A549 (cell line): ENCODE data around the gene IFNL2. TPM values are rescaled to one million over a fixed set of nuclear protein-coding genes. Genes with fewer than 3 reads are reported as not detected.

Experiments used
- ATAC-seq, 2 experiments: fragments of 200-7000 bp in 1 of 2; fragments of >200 bp in 1 of 2; cut with Nextera tagmentation in 1 of 2; cut with Tn5 transposase in 1 of 2; 3 replicates each; pipeline versions ENCODE4 v1.8.0 to v1.9.1; 2018 to 2020; ENCODE audit warnings: mild to moderate bottlenecking in 1 of 2, moderate library complexity in 1 of 2
- CTCF ChIA-PET: fragments of 300-600 bp; sonication (Branson Sonifier 250); formaldehyde crosslinking; extraction: SDS; loops from one replicate; lab custom pipeline; 2021; ENCODE audit warnings: antibody characterized with exemption, inconsistent platforms; lab: Yijun Ruan, JAX
- POLR2A ChIA-PET: fragments of 350-600 bp; formaldehyde crosslinking; extraction: SDS; loops from one replicate; lab custom pipeline; 2021; ENCODE audit warnings: antibody characterized with exemption, inconsistent platforms; lab: Yijun Ruan, JAX
- DNase-seq, 2 experiments: peaks; one replicate each; pipeline versions ENCODE4 v3.0.0 to v3.0.0-alpha.2; 2011 to 2016; ENCODE audit warnings: low read depth in 1 of 2, low spot score in 1 of 2
- FAIRE-seq: peaks from 2 replicates; lab custom pipeline; 2011; peaks lifted over from hg19 to GRCh38; lab: Jason Lieb, UNC
- H3K27ac ChIP-seq, 2 experiments: fragments of >200 bp; sonication (Bioruptor Twin); formaldehyde crosslinking; 3 replicates each; pipeline ENCODE4 v1.5.1; 2016 to 2017
- H3K4me1 ChIP-seq: fragments of >200 bp; sonication (Bioruptor Twin); formaldehyde crosslinking; 3 replicates; pipeline ENCODE4 v1.6.1; 2016
- H3K4me2 ChIP-seq: fragments of >200 bp; sonication (Bioruptor Twin); formaldehyde crosslinking; 3 replicates; pipeline ENCODE4 v1.6.1; 2016
- H3K4me3 ChIP-seq: fragments of >200 bp; sonication (Bioruptor Twin); formaldehyde crosslinking; 3 replicates; pipeline ENCODE4 v1.5.1; 2016
- H3K9me3 ChIP-seq: fragments of >200 bp; sonication (Bioruptor Twin); formaldehyde crosslinking; 3 replicates; pipeline ENCODE4 v1.6.1; 2016
- EHMT2 ChIP-seq: fragments of 200-600 bp; sonication (generic); IDR thresholded peaks from 2 replicates; pipeline ENCODE4 v1.6.1; 2016; ENCODE audit warnings: antibody characterized with exemption, low read depth, mild to moderate bottlenecking, moderate library complexity
- FOSB ChIP-seq: fragments of 250-450 bp; sonication (Bioruptor Pico); IDR thresholded peaks from 2 replicates; pipeline ENCODE4 v1.5.0; 2020; ENCODE audit warnings: mild to moderate bottlenecking, moderate library complexity
- GATA3 ChIP-seq: IDR thresholded peaks from 2 replicates; pipeline ENCODE4 v1.6.1; 2012; ENCODE audit warnings: borderline replicate concordance
- HEYL ChIP-seq: fragments of 250-450 bp; sonication (Bioruptor Pico); IDR thresholded peaks from 2 replicates; pipeline ENCODE4 v1.8.0; 2021; ENCODE audit warnings: mild to moderate bottlenecking, moderate library complexity
- KDM1A ChIP-seq: fragments of 200-600 bp; sonication (generic); IDR thresholded peaks from 2 replicates; pipeline ENCODE4 v1.6.1; 2016; ENCODE audit warnings: low read depth, mild to moderate bottlenecking
- MAX ChIP-seq: IDR thresholded peaks from 2 replicates; pipeline ENCODE4 v1.6.1; 2012
- POLR2A ChIP-seq: IDR thresholded peaks from 2 replicates; pipeline ENCODE4 v1.6.1; 2012; ENCODE audit warnings: mild to moderate bottlenecking, low read length
- RCOR1 ChIP-seq: fragments of 150-350 bp; IDR thresholded peaks from 2 replicates; pipeline ENCODE4 v1.6.1; 2014; ENCODE audit warnings: antibody characterized with exemption, low read length, low read depth
- SREBF2 ChIP-seq: fragments of 450-650 bp; IDR thresholded peaks from 2 replicates; pipeline ENCODE4 v1.6.1; 2014; ENCODE audit warnings: mild to moderate bottlenecking, moderate library complexity
- ZFP36 ChIP-seq: fragments of 450-650 bp; IDR thresholded peaks from 2 replicates; pipeline ENCODE4 v1.6.1; 2014; ENCODE audit warnings: borderline replicate concordance; ENCODE audit not compliant: partially characterized antibody
- ZNF302 ChIP-seq: fragments of 250-450 bp; sonication (Bioruptor Pico); IDR thresholded peaks from 2 replicates; pipeline ENCODE4 v1.9.0; 2021; ENCODE audit warnings: inconsistent platforms, mild to moderate bottlenecking, moderate library complexity
- WGBS: methylation state at CpG from one replicate; pipeline ENCODE4 v1.1.6; 2017; ENCODE audit errors: missing lambda C conversion rate; 5-methylcytosine and 5-hydroxymethylcytosine counted together
- polyA plus RNA-seq, 4 experiments: library from polyadenylated mRNA; depleted of rRNA in 3 of 4; stranded (reverse); fragments of >200 nt; fragmentation: RNase III in 1 of 4; extraction: RNeasy Plus Mini Kit Qiagen cat#74134 plus additional on column Dnase treatment in 1 of 4; gene quantifications; 2 replicates in 3 of 4; 3 replicates in 1 of 4; pipeline ENCODE4 v1.2.3, GENCODE V29; 2011 to 2017
- TF ChIP-seq, protein P1 (sequence below): fragments of 200-600 bp; sonication (generic); IDR thresholded peaks from 2 replicates; pipeline ENCODE4 v1.6.1; 2016; ENCODE audit warnings: antibody characterized with exemption, mild to moderate bottlenecking, moderate library complexity
- TF ChIP-seq, protein P2 (sequence below): IDR thresholded peaks from 2 replicates; pipeline ENCODE4 v1.6.1; 2012

The IFNL2 gene
- polyA plus RNA-seq, 2 of the 4 experiments (the other 2 are of a cell fraction) = not detected

- Histone ChIP-seq H3K4me2 (peak overlapping the region; percentile 12; the same call in 2 of the 3 replicates), H3K4me3 (no peak overlapping the region), H3K27ac (no peak overlapping the region), H3K9me3 (no peaks in the 10 kb centered on the region), H3K4me1 (peaks cover 10% of the 10 kb centered on the region)
- ATAC-seq = peak in 1 of 2 experiments; percentile 14; a peak in 1 of 6 replicates
- DNase-seq = peak in 1 of 2 experiments; percentile 66
- ChIA-PET POLR2A (no interaction called here), CTCF (interaction anchor here (0.5 to 1.7 kb wide), 13 partner anchors 16 to 887 kb away, joined by 3 to 8 read pairs (median 3); no protein-coding TSS in a partner anchor)
- FAIRE-seq = peak; percentile 59
- 59% methylated on average over 10 of the region's 10 CpGs for WGBS
- TF ChIP-seq ZNF302 (CRISPR knock-in tag) = no peak
Measured at GRCh38 chr19:39303373-39304184, 35.4 kb downstream of the IFNL2 start.

GRCh38 chr19:39304185-39304513, 36.0 kb downstream of the IFNL2 start:
- no peak for DNase-seq
- no peak overlapping the region for H3K27ac ChIP-seq
- CTCF ChIA-PET = interaction anchor here (0.6 to 2.8 kb wide), 13 partner anchors 10 to 417 kb away, joined by 3 to 8 read pairs (median 3); no protein-coding TSS in a partner anchor
- POLR2A ChIA-PET = no interaction called here
- H3K4me2 ChIP-seq = no peak overlapping the region
- no peaks in the 10 kb centered on the region for H3K9me3 ChIP-seq
- peaks cover 10% of the 10 kb centered on the region for H3K4me1 ChIP-seq
- no peak for ATAC-seq
- H3K4me3 ChIP-seq = no peak overlapping the region
- no peak for FAIRE-seq
- no peak for TF ChIP-seq HEYL (CRISPR knock-in tag)

DNA sequence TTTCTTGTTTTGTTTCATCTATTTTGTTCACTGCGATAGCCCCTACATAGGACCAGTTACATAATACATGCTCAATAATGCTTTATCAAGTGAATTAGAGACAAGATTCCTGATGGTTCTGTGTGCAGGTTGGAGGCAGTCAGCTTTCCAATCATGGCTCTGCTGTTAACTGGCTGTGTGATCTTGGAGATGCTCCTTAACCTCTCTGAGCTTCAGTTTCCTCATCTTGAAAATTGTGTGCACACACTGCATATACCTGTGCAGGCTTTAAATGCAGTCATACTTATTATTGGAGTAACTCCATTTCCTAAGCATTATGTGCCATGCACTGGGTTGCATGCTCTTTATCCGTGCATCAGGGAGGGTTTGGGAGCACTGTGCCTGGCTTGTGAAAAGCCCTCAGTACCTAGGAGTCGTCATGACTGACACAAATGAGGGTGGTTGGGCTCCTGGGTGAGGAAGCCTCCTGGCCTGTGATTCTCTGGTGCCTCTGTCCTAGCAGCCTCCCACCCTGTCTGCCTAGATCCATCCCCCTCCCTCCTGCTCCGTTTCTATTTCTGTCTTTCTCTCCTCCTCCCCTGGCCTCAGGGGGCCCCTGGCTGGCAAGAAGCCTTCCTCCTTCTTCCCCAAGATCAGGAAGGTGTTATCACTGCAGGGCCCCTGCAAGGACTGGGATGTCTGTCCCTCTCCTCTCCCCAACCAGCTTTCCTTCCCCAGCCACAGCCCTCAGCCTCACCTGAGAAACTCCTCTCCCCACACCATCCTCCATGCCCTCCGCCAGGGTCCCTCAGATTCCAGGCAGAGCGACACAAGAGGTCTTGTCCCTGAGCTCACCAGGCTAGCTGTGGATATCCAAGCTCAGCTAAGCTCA, 36.7 kb downstream of the IFNL2 start:
- WGBS = 65% methylated on average over 6 of the region's 6 CpGs
- TF ChIP-seq, protein P1, sequence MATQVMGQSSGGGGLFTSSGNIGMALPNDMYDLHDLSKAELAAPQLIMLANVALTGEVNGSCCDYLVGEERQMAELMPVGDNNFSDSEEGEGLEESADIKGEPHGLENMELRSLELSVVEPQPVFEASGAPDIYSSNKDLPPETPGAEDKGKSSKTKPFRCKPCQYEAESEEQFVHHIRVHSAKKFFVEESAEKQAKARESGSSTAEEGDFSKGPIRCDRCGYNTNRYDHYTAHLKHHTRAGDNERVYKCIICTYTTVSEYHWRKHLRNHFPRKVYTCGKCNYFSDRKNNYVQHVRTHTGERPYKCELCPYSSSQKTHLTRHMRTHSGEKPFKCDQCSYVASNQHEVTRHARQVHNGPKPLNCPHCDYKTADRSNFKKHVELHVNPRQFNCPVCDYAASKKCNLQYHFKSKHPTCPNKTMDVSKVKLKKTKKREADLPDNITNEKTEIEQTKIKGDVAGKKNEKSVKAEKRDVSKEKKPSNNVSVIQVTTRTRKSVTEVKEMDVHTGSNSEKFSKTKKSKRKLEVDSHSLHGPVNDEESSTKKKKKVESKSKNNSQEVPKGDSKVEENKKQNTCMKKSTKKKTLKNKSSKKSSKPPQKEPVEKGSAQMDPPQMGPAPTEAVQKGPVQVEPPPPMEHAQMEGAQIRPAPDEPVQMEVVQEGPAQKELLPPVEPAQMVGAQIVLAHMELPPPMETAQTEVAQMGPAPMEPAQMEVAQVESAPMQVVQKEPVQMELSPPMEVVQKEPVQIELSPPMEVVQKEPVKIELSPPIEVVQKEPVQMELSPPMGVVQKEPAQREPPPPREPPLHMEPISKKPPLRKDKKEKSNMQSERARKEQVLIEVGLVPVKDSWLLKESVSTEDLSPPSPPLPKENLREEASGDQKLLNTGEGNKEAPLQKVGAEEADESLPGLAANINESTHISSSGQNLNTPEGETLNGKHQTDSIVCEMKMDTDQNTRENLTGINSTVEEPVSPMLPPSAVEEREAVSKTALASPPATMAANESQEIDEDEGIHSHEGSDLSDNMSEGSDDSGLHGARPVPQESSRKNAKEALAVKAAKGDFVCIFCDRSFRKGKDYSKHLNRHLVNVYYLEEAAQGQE = no peak
- TF ChIP-seq KDM1A (peak; percentile 70; the same call in 1 of the 2 replicates), GATA3 (no peak), RCOR1 (no peak), ZFP36 (peak; percentile 61), MAX (no peak), EHMT2 (no peak), SREBF2 (no peak), FOSB (no peak), POLR2A (no peak)
- TF ChIP-seq, protein P2, sequence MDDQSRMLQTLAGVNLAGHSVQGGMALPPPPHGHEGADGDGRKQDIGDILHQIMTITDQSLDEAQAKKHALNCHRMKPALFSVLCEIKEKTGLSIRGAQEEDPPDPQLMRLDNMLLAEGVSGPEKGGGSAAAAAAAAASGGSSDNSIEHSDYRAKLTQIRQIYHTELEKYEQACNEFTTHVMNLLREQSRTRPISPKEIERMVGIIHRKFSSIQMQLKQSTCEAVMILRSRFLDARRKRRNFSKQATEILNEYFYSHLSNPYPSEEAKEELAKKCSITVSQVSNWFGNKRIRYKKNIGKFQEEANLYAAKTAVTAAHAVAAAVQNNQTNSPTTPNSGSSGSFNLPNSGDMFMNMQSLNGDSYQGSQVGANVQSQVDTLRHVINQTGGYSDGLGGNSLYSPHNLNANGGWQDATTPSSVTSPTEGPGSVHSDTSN = no peak; the same call in 1 of the 2 replicates
- POLR2A ChIA-PET = no interaction called here

More for the DNA sequence above, 36.7 kb downstream of the IFNL2 start:
- ATAC-seq = peak; percentile 3 to 24; a peak in 3 of 6 replicates
- FAIRE-seq = no peak
- Histone ChIP-seq H3K4me2 (no peak overlapping the region), H3K4me1 (peaks cover 10% of the 10 kb centered on the region), H3K4me3 (no peak overlapping the region), H3K27ac (no peak overlapping the region), H3K9me3 (no peaks in the 10 kb centered on the region)
- no peak for DNase-seq
- CTCF ChIA-PET = interaction anchor here (0.6 to 2.8 kb wide), 15 partner anchors 8 to 343 kb away, joined by 3 to 8 read pairs (median 4); no protein-coding TSS in a partner anchor
